H9 (cell line): ENCODE results near the gene ZNF674. TPM values are rescaled to one million over a fixed set of nuclear protein-coding genes. Genes with fewer than 3 reads are reported as not detected.

Experiments
- DNase-seq: peaks from one replicate; pipeline ENCODE4 v3.0.0-alpha.2; 2017
- H2AFZ ChIP-seq: one replicate; pipeline ENCODE4 v1.6.1; 2013; ENCODE audit warnings: mild to moderate bottlenecking, low read length, control low read depth, moderate library complexity
- H2AK5ac ChIP-seq: 2 replicates; pipeline ENCODE4 v1.6.1; 2013; ENCODE audit warnings: low read length, control low read depth, mixed read lengths; ENCODE audit not compliant: insufficient read length
- H2BK120ac ChIP-seq: one replicate; pipeline ENCODE4 v1.6.1; 2013; ENCODE audit warnings: low read depth, mild to moderate bottlenecking, low read length, control low read depth, inconsistent platforms; ENCODE audit not compliant: poor library complexity, severe bottlenecking
- H2BK12ac ChIP-seq: 2 replicates; pipeline ENCODE4 v1.6.1; 2013; ENCODE audit warnings: low read length, control low read depth, mixed read lengths, low read depth; ENCODE audit not compliant: insufficient read length
- H2BK15ac ChIP-seq: 2 replicates; pipeline ENCODE4 v1.6.1; 2013; ENCODE audit warnings: low read depth, low read length, control low read depth
- H2BK20ac ChIP-seq: one replicate; pipeline ENCODE4 v1.6.1; 2013; ENCODE audit warnings: low read depth, mild to moderate bottlenecking, low read length, control low read depth, inconsistent platforms; ENCODE audit not compliant: poor library complexity, severe bottlenecking
- H2BK5ac ChIP-seq: 2 replicates; pipeline ENCODE4 v1.6.1; 2013; ENCODE audit warnings: low read length, control low read depth, mixed read lengths; ENCODE audit not compliant: insufficient read length
- H3K14ac ChIP-seq: 2 replicates; pipeline ENCODE4 v1.6.1; 2013; ENCODE audit warnings: low read length, control low read depth; ENCODE audit not compliant: insufficient read depth
- H3K18ac ChIP-seq: 2 replicates; pipeline ENCODE4 v1.6.1; 2013; ENCODE audit warnings: low read depth, mild to moderate bottlenecking, mixed read lengths, low read length, control low read depth; ENCODE audit not compliant: insufficient read length
- H3K23ac ChIP-seq: 2 replicates; pipeline ENCODE4 v1.6.1; 2013; ENCODE audit warnings: low read length, control low read depth, mixed read lengths, low read depth; ENCODE audit not compliant: insufficient read length
- H3K23me2 ChIP-seq: 2 replicates; pipeline ENCODE4 v1.6.1; 2013; ENCODE audit warnings: low read depth, mild to moderate bottlenecking, mixed read lengths, low read length, control low read depth; ENCODE audit not compliant: insufficient read length, poor library complexity, severe bottlenecking
- H3K27ac ChIP-seq: 2 replicates; pipeline ENCODE4 v1.5.1; 2013; ENCODE audit warnings: low read length, control low read depth, mixed read lengths, low read depth; ENCODE audit not compliant: insufficient read length
- H3K27me3 ChIP-seq: 2 replicates; pipeline ENCODE4 v1.6.1; 2013; ENCODE audit warnings: low read length, control low read depth, inconsistent platforms; ENCODE audit not compliant: insufficient read depth
- H3K4ac ChIP-seq: 2 replicates; pipeline ENCODE4 v1.6.1; 2013; ENCODE audit warnings: low read depth, mild to moderate bottlenecking, control low read depth, inconsistent platforms, low read length, moderate library complexity
- H3K4me1 ChIP-seq: 2 replicates; pipeline ENCODE4 v1.6.1; 2013; ENCODE audit warnings: low read length, control low read depth, inconsistent platforms; ENCODE audit not compliant: insufficient read depth
- H3K4me2 ChIP-seq: 2 replicates; pipeline ENCODE4 v1.6.1; 2013; ENCODE audit warnings: low read length, control low read depth, mixed read lengths; ENCODE audit not compliant: insufficient read length, insufficient read depth
- H3K56ac ChIP-seq: 2 replicates; pipeline ENCODE4 v1.6.1; 2013; ENCODE audit warnings: low read depth, mild to moderate bottlenecking, mixed read lengths, low read length, control low read depth; ENCODE audit not compliant: insufficient read length
- H3K79me1 ChIP-seq: 2 replicates; pipeline ENCODE4 v1.6.1; 2013; ENCODE audit warnings: low read depth, mild to moderate bottlenecking, moderate library complexity, low read length, control low read depth, inconsistent platforms; ENCODE audit not compliant: insufficient read depth, poor library complexity, severe bottlenecking
- H3K79me2 ChIP-seq: 2 replicates; pipeline ENCODE4 v1.6.1; 2013; ENCODE audit warnings: low read length, control low read depth, inconsistent platforms; ENCODE audit not compliant: insufficient read depth
- H3K9ac ChIP-seq: 2 replicates; pipeline ENCODE4 v1.6.1; 2013; ENCODE audit warnings: low read length, control low read depth, mixed read lengths; ENCODE audit not compliant: insufficient read length; ENCODE audit errors: extremely low read depth
- H3K9me3 ChIP-seq: one replicate; pipeline ENCODE4 v1.6.1; 2013; ENCODE audit warnings: low read depth, low read length, inconsistent platforms; ENCODE audit not compliant: control insufficient read depth
- H3T11ph ChIP-seq: one replicate; pipeline ENCODE4 v1.6.1; 2013; ENCODE audit warnings: mild to moderate bottlenecking, low read length, control low read depth, inconsistent platforms
- H4K20me1 ChIP-seq: one replicate; pipeline ENCODE4 v1.6.1; 2013; ENCODE audit not compliant: control insufficient read depth, insufficient read length, insufficient read depth
- H4K5ac ChIP-seq: 2 replicates; pipeline ENCODE4 v1.6.1; 2013; ENCODE audit warnings: low read depth, mild to moderate bottlenecking, mixed read lengths, low read length, control low read depth; ENCODE audit not compliant: insufficient read length
- H4K8ac ChIP-seq: replicated peaks from 2 replicates; pipeline ENCODE4 v1.6.1; 2013; ENCODE audit warnings: low read length, control low read depth, mixed read lengths, low read depth; ENCODE audit not compliant: insufficient read length
- H4K91ac ChIP-seq: 2 replicates; pipeline ENCODE4 v1.6.1; 2013; ENCODE audit warnings: low read depth, mild to moderate bottlenecking, moderate library complexity, mixed read lengths, low read length, control low read depth; ENCODE audit not compliant: insufficient read length
- H3K27ac Mint-ChIP-seq, 3 experiments: 2 replicates in 2 of 3; 3 replicates in 1 of 3; pipeline ENCODE4 v1.8.0; 2020 to 2021; ENCODE audit warnings: mixed read lengths in 3 of 3, mild to moderate bottlenecking in 1 of 3, moderate library complexity in 1 of 3
- H3K27me3 Mint-ChIP-seq: 2 replicates; pipeline ENCODE4 v1.8.0; 2021; ENCODE audit warnings: low read depth, mild to moderate bottlenecking, moderate library complexity, mixed read lengths
- H3K36me3 Mint-ChIP-seq, 3 experiments: 2 replicates in 2 of 3; 3 replicates in 1 of 3; pipeline ENCODE4 v1.8.0; 2020 to 2021; ENCODE audit warnings: low read depth in 3 of 3, mixed read lengths in 3 of 3; ENCODE audit not compliant: insufficient read depth in 1 of 3
- H3K4me1 Mint-ChIP-seq, 2 experiments: 2 replicates each; pipeline ENCODE4 v1.8.0; 2020; ENCODE audit warnings: mixed read lengths in 2 of 2
- H3K4me3 Mint-ChIP-seq, 2 experiments: 2 replicates in 1 of 2; 3 replicates in 1 of 2; pipeline ENCODE4 v1.8.0; 2020 to 2021; ENCODE audit warnings: mild to moderate bottlenecking in 2 of 2, mixed read lengths in 2 of 2, moderate library complexity in 1 of 2
- H3K9me3 Mint-ChIP-seq, 2 experiments: 2 replicates in 1 of 2; 3 replicates in 1 of 2; pipeline ENCODE4 v1.8.0; 2020; ENCODE audit warnings: mild to moderate bottlenecking in 2 of 2, mixed read lengths in 2 of 2, moderate library complexity in 1 of 2
- WGBS: extraction: QIAGEN DNeasy Blood & Tissue Kit; methylation state at CpG from one replicate; pipeline ENCODE4 v1.1.7; 2013; ENCODE audit warnings: missing lambda C conversion rate, low lambda C conversion rate, mixed read lengths; ENCODE audit not compliant: insufficient read length; ENCODE audit errors: extremely low coverage; 5-methylcytosine and 5-hydroxymethylcytosine counted together
- total RNA-seq: library from RNA; stranded (reverse); gene quantifications from 2 replicates; pipeline ENCODE4 v1.2.1, GENCODE V29; 2021
- TF ChIP-seq, protein P1 (sequence below): fragments of 200-600 bp; sonication (generic); conservative IDR thresholded peaks from 3 replicates; pipeline ENCODE4 v1.8.0; 2021; ENCODE audit warnings: antibody characterized with exemption, mild to moderate bottlenecking

ZNF674 gene
- total RNA-seq, 1 experiment from 2014 or later, result 10.1 TPM

DNA sequence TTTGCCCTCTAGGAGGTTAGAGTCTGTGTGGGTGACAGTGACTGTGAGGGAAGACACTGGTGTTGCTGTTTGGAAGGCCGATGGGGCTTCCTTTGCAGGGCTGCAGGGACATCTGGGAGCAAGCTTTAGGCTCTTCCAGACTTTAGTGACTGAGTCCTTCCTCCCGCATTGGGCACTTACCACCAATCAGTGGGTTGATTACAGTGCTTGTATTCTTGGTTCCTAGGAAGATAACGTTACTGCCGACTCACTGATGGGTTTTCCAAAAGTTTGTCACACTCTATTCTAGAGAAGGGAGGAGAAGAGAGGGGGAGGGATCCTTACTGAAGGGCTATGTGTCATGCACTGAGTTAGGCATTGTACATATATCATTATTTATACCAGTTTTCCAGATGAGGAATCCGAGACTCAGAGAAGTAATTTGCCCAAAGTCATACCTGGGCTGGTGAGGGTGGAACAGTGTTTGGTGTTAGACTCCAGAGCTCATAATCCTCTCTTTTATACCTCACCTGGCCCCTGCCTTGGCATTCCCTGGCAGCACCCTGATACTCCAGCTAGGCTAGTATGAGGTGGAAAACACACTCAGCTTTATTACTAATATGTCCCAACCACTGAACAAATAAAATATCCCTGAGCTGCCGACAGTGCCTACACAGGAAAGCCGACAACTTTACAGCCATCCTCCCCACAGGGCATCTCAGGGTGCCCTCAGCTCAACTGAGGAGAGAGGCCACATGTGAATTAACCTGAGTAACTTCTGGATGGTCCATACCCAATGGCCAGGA, 32.2 kb upstream of the ZNF674 start:
- no peaks in the 10 kb centered on the region for H4K20me1 ChIP-seq
- peaks cover 14 to 23% of the 10 kb centered on the region in 2 experiments for H3K4me1 Mint-ChIP-seq
- TF ChIP-seq, protein P1, sequence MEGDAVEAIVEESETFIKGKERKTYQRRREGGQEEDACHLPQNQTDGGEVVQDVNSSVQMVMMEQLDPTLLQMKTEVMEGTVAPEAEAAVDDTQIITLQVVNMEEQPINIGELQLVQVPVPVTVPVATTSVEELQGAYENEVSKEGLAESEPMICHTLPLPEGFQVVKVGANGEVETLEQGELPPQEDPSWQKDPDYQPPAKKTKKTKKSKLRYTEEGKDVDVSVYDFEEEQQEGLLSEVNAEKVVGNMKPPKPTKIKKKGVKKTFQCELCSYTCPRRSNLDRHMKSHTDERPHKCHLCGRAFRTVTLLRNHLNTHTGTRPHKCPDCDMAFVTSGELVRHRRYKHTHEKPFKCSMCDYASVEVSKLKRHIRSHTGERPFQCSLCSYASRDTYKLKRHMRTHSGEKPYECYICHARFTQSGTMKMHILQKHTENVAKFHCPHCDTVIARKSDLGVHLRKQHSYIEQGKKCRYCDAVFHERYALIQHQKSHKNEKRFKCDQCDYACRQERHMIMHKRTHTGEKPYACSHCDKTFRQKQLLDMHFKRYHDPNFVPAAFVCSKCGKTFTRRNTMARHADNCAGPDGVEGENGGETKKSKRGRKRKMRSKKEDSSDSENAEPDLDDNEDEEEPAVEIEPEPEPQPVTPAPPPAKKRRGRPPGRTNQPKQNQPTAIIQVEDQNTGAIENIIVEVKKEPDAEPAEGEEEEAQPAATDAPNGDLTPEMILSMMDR, result no peak
- no peaks in the 10 kb centered on the region for H3K79me1 ChIP-seq
- no peak overlapping the region for H2AK5ac ChIP-seq
- WGBS, result no CpG with 5 or more reads among the region's 7 CpGs
- H3K4me2 ChIP-seq, result no peak overlapping the region
- H3K56ac ChIP-seq, result no peak overlapping the region
- H2BK15ac ChIP-seq, result no peak overlapping the region
- H3K27ac ChIP-seq, result no peak overlapping the region
- no peak overlapping the region for H2AFZ ChIP-seq
- H3K9me3 ChIP-seq, result peaks cover 5% of the 10 kb centered on the region
- no peak overlapping the region for H2BK20ac ChIP-seq
- no peak overlapping the region for H3K27ac Mint-ChIP-seq
- no peak overlapping the region for H2BK5ac ChIP-seq
- peaks cover 16% of the 10 kb centered on the region; the same call in 1 of the 2 replicates for H3K79me2 ChIP-seq
- no peak overlapping the region for H4K8ac ChIP-seq
- H3K27me3 Mint-ChIP-seq, result peaks cover 2% of the 10 kb centered on the region
- peaks cover 21 to 42% (median 22%) of the 10 kb centered on the region in 3 experiments; a peak in 6 of 7 replicates for H3K36me3 Mint-ChIP-seq
- H3K14ac ChIP-seq, result no peak overlapping the region
- no peaks in the 10 kb centered on the region; the same call in 1 of the 2 replicates for H3K27me3 ChIP-seq
- peaks cover 62 to 66% of the 10 kb centered on the region in 2 experiments for H3K9me3 Mint-ChIP-seq
- DNase-seq, result no peak
- H3K9ac ChIP-seq, result no peak overlapping the region
- no peak overlapping the region for H4K91ac ChIP-seq
- no peak overlapping the region for H4K5ac ChIP-seq
- peaks cover 5% of the 10 kb centered on the region for H3K23me2 ChIP-seq
- no peak overlapping the region for H2BK120ac ChIP-seq
- H3K4me1 ChIP-seq, result no peaks in the 10 kb centered on the region; the same call in 1 of the 2 replicates
- peak overlapping the region; percentile 75 to 93 for H3K4me3 Mint-ChIP-seq
- no peak overlapping the region for H2BK12ac ChIP-seq
- H3K23ac ChIP-seq, result no peak overlapping the region
- H3K4ac ChIP-seq, result no peak overlapping the region
- no peak overlapping the region for H3T11ph ChIP-seq
- H3K18ac ChIP-seq, result no peak overlapping the region
